ENCODE results near the gene S100A16.
"Not testable (repeated sequence)": the region's sequence is repeated elsewhere in the genome, so short reads cannot be mapped to it uniquely, and the experiment has no call there.

S100A16 gene

GRCh38 chr1:153586347-153586746, 26.6 kb downstream of the S100A16 start:
- DNase-seq (ENCODE audit: low spot score) = no peak

GRCh38 chr1:153585006-153585405, 27.9 kb downstream of the S100A16 start:
- no peak for DNase-seq (ENCODE audit: low spot score)

GRCh38 chr1:153583976-153584375, 29.0 kb downstream of the S100A16 start:
- DNase-seq (ENCODE audit: low spot score) = no peak

- DNase-seq (ENCODE audit: low spot score) = not testable (repeated sequence)
Measured at GRCh38 chr1:153583514-153583913, 29.4 kb downstream of the S100A16 start.

- DNase-seq (ENCODE audit: low spot score) = not testable (repeated sequence)
Measured at GRCh38 chr1:153582836-153583235, 30.1 kb downstream of the S100A16 start.

GRCh38 chr1:153578936-153579335, 34.0 kb downstream of the S100A16 start:
- DNase-seq (ENCODE audit: low spot score) = no peak

GRCh38 chr1:153578490-153578889, 34.4 kb downstream of the S100A16 start:
- DNase-seq (ENCODE audit: low spot score) = no peak

- no peak for DNase-seq (ENCODE audit: low spot score)
Measured at GRCh38 chr1:153577624-153578051, 35.3 kb downstream of the S100A16 start.

GRCh38 chr1:153577138-153577537, 35.8 kb downstream of the S100A16 start:
- DNase-seq (ENCODE audit: low spot score) = no peak

- not testable (repeated sequence) for DNase-seq (ENCODE audit: low spot score)
Measured at GRCh38 chr1:153575497-153575896, 37.4 kb downstream of the S100A16 start.

- DNase-seq (ENCODE audit: low spot score) = not testable (repeated sequence)
Measured at GRCh38 chr1:153575081-153575491, 37.9 kb downstream of the S100A16 start.

GRCh38 chr1:153573351-153573750, 39.6 kb downstream of the S100A16 start:
- DNase-seq (ENCODE audit: low spot score) = no peak

GRCh38 chr1:153572569-153573015, 40.3 kb downstream of the S100A16 start:
- DNase-seq (ENCODE audit: low spot score) = peak; percentile 89

- DNase-seq (ENCODE audit: low spot score) = no peak
Measured at GRCh38 chr1:153571706-153572105, 41.2 kb downstream of the S100A16 start.

- DNase-seq (ENCODE audit: low spot score) = no peak
Measured at GRCh38 chr1:153570874-153571273, 42.1 kb downstream of the S100A16 start.

GRCh38 chr1:153569465-153569864, 43.5 kb downstream of the S100A16 start:
- no peak for DNase-seq (ENCODE audit: low spot score)

- DNase-seq (ENCODE audit: low spot score) = peak; percentile 93
Measured at GRCh38 chr1:153568367-153569099, 44.4 kb downstream of the S100A16 start.

- DNase-seq (ENCODE audit: low spot score) = peak; percentile 57
Measured at GRCh38 chr1:153567621-153568366, 45.1 kb downstream of the S100A16 start.

GRCh38 chr1:153566414-153567371, 46.2 kb downstream of the S100A16 start:
- DNase-seq (ENCODE audit: low spot score) = peak; percentile 99

GRCh38 chr1:153565529-153566374, 47.2 kb downstream of the S100A16 start, which contains the start of gene S100A2:
Gene S100A2, minus strand, starts transcription at chr1:153565844. Its CDS starts 1,967 bp downstream, at chr1:153563877.
- DNase-seq (ENCODE audit: low spot score) = peak; percentile 88

GRCh38 chr1:153563991-153564390, 48.9 kb downstream of the S100A16 start:
- DNase-seq (ENCODE audit: low spot score) = no peak
